PC-9 (cell line): ENCODE results near the gene SYN1.

Experiments used
- CTCF ChIP-seq: fragments of 200-600 bp; sonication (generic); conservative IDR thresholded peaks from 2 replicates; pipeline ENCODE4 v1.6.1; 2017; ENCODE audit warnings: mixed run types, antibody characterized with exemption, mild to moderate bottlenecking, moderate library complexity
- EZH2 ChIP-seq: fragments of 200-600 bp; sonication (generic); IDR thresholded peaks from 2 replicates; pipeline ENCODE4 v1.8.0; 2017; ENCODE audit warnings: antibody characterized with exemption, low read depth

GRCh38 chrX:47619486-47620302, at the start of gene SYN1:
- no peak for TF ChIP-seq CTCF
- no peak for TF ChIP-seq EZH2
